Spleen (tissue), 11 donors: ENCODE results near the gene DTD1. TPM values are rescaled to one million over a fixed set of nuclear protein-coding genes. Genes with fewer than 3 reads are reported as not detected.

ENCODE experiments used
- DNase-seq: peaks from one replicate; pipeline ENCODE4 v3.0.0-alpha.2; 2020
- H3K27ac ChIP-seq, 8 donors: fragments of 200-600 bp; sonication (generic) in 7 of 8; 1 replicate in 4 of 8; 2 replicates in 4 of 8; pipeline versions ENCODE4 v1.5.0 to v1.8.0; 2016 to 2021; ENCODE audit warnings: inconsistent platforms in 4 of 8, mild to moderate bottlenecking in 4 of 8, moderate library complexity in 1 of 8
- H3K27me3 ChIP-seq, 7 donors: fragments of 200-600 bp; sonication (generic) in 6 of 7; replicated peaks in 1 of 7; 1 replicate in 4 of 7; 2 replicates in 3 of 7; pipeline versions ENCODE4 v1.5.0 to v1.8.0; 2016 to 2021; ENCODE audit warnings: inconsistent platforms in 3 of 7, mild to moderate bottlenecking in 1 of 7
- H3K36me3 ChIP-seq, 6 donors: fragments of 200-600 bp; sonication (generic) in 5 of 6; 1 replicate in 4 of 6; 2 replicates in 2 of 6; pipeline versions ENCODE4 v1.5.0 to v1.8.0; 2016 to 2021; ENCODE audit warnings: inconsistent platforms in 2 of 6
- H3K4me1 ChIP-seq, 6 donors: fragments of 200-600 bp; sonication (generic) in 5 of 6; 1 replicate in 3 of 6; 2 replicates in 3 of 6; pipeline versions ENCODE4 v1.5.0 to v1.8.0; 2016 to 2021; ENCODE audit warnings: inconsistent platforms in 3 of 6
- H3K4me3 ChIP-seq, 8 donors: fragments of 200-600 bp; sonication (generic) in 7 of 8; 1 replicate in 4 of 8; 2 replicates in 4 of 8; pipeline versions ENCODE4 v1.5.0 to v1.8.0; 2016 to 2021; ENCODE audit warnings: inconsistent platforms in 4 of 8, mild to moderate bottlenecking in 4 of 8, moderate library complexity in 2 of 8
- H3K9me3 ChIP-seq, 8 donors: fragments of 200-600 bp; sonication (generic) in 7 of 8; 1 replicate in 4 of 8; 2 replicates in 4 of 8; pipeline versions ENCODE4 v1.5.0 to v1.8.0; 2016 to 2021; ENCODE audit warnings: inconsistent platforms in 4 of 8
- CTCF ChIP-seq, 11 experiments: fragments of 200-600 bp in 7 of 11; fragments of 450-650 bp in 4 of 11; sonication (generic) in 4 of 11; IDR thresholded peaks in 8 of 11; conservative IDR thresholded peaks in 3 of 11; 1 replicate in 7 of 11; 2 replicates in 4 of 11; pipeline versions ENCODE4 v1.4.0 to v1.8.0; 2016 to 2021; ENCODE audit warnings: antibody characterized with exemption in 11 of 11, inconsistent platforms in 4 of 11, mild to moderate bottlenecking in 1 of 11
- POLR2A ChIP-seq, 3 donors: fragments of 450-650 bp; IDR thresholded peaks; one replicate each; pipeline ENCODE4 v1.5.1; 2017; ENCODE audit warnings: antibody characterized with exemption in 3 of 3, mild to moderate bottlenecking in 1 of 3
- POLR2AphosphoS5 ChIP-seq, 3 donors: sonication (generic); formaldehyde crosslinking; IDR thresholded peaks; one replicate each; pipeline ENCODE4 v1.5.1; 2017; ENCODE audit warnings: antibody characterized with exemption in 3 of 3
- WGBS, 5 donors: extraction: QIAGEN DNeasy Blood & Tissue Kit in 3 of 5; methylation state at CpG; one replicate each; pipeline versions ENCODE4 v1.1.5 to v1.1.7; 2013 to 2018; 5-methylcytosine and 5-hydroxymethylcytosine counted together
- intact Hi-C: fragments of 100-400 bp; cut with DNase I; formaldehyde crosslinking; loops from one replicate; pipeline ENCODE4 v1.15.0; 2023; ENCODE audit warnings: low total_unique reads
- polyA plus RNA-seq, 3 donors: library from polyadenylated mRNA; stranded (reverse); fragments of 200-250 nt; gene quantifications; one replicate each; pipeline ENCODE4 v1.2.1, GENCODE V29; 2013
- total RNA-seq, 7 donors: library from RNA; depleted of rRNA in 3 of 7; stranded (reverse); fragments of >200 nt in 3 of 7; fragmentation: NEBNext Ultra II Directional in 4 of 7; extraction: Animal tissue kit (Norgen Biotek cat#: 25700) in 4 of 7; gene quantifications; one replicate each; pipeline versions ENCODE4 v1.1.0 to v1.2.1, GENCODE V29; 2016 to 2021
- donor health status: healthy with polysubstance abuse.
- donor health status: DM: no; HTN: no; CAD: no; lungs with moderate emphysema.
- donor health status: DM: no; HTN: no; CAD: no.
- donor health status: Bipolar disorder and iron deficiency.
- donor health status: healthy.
- donor health status: DM: no; HTN: no; CAD: no.
- donor health status: DM: yes; HTN: yes; CAD: no.

Gene DTD1
- total and polyA plus RNA-seq, 10 donors: 17.4 to 29.7 (median 23.3) TPM

DNA sequence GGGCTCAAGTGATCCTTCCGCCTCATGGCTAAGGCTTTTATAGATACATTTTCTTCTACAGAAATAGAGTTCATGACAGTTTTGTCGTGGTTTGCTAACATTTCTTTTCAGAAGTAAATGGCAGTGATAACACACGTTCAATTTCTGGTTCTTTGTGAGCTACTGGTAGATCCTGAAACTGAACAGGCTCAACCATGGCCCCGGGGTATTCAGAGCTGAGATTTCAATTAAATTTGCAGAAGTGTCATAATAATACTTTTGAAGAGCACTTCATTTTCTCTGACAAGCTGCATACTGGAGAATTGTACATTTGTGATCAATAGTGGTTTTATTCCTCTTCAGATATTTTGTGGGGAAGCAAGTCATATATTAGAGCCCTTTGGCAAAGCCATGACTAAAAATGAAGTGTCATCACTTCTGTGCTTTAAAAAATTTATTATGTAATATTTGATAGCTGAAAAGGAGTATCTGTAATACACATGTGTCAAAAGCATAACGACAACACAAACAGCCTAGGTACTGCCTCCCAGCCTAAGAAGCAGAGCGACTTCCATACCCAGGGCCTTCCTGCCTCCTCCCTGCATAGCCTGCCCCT, 141.5 kb downstream of the DTD1 start:
- Histone ChIP-seq H3K9me3 (no peaks in the 10 kb centered on the region), H3K4me3 (no peak overlapping the region), H3K4me1 (peaks cover 0 to 29% (median 16%) of the 10 kb centered on the region in 6 donors), H3K36me3 (peaks cover 0 to 4% (median 0%) of the 10 kb centered on the region in 6 donors), H3K27ac (no peak overlapping the region), H3K27me3 (no peaks in the 10 kb centered on the region)
- TF ChIP-seq POLR2AphosphoS5 (IDR thresholded peaks at IDR 0.05) (no peak), CTCF (IDR thresholded peaks at IDR 0.05 in 8 of 11, conservative IDR thresholded peaks at IDR 0.05 in 3 of 11) (no peak), POLR2A (IDR thresholded peaks at IDR 0.05) (no peak)
- 85 to 91% (median 87%) methylated on average over 6 of the region's 6 CpGs for WGBS, 5 donors
- intact Hi-C loops: no loop called here
- DNase-seq: no peak

DNA sequence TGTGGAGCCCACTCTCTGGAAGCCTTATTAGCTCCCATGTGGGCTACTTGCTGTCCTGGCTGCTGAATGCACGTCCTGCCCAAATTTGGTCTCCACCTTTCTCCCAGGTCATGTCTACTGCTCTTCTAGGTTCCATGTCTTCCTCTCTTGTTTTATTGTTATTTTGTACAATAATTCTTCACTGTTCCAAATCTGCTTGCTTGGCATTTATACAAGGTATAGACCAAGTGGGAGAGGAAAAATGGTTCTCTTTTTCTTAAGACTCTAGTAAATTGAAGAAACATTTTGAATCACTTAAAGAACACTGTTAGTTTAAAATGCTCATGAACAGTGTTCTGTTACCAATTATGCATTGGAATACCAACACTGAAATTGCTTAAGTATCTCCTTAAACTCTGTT, 144.1 kb downstream of the DTD1 start:
- Histone ChIP-seq H3K27ac (no peak overlapping the region), H3K36me3 (peaks cover 0 to 6% (median 0%) of the 10 kb centered on the region in 6 donors), H3K9me3 (no peaks in the 10 kb centered on the region), H3K27me3 (no peaks in the 10 kb centered on the region), H3K4me3 (no peak overlapping the region), H3K4me1 (peaks cover 0 to 28% (median 14%) of the 10 kb centered on the region in 6 donors)
- WGBS, 5 donors: 94 to 100% (median 97%) methylated on average over 1 of the region's 1 CpG
- no peak for DNase-seq
- intact Hi-C loops: no loop called here
- TF ChIP-seq CTCF (IDR thresholded peaks at IDR 0.05 in 8 of 11, conservative IDR thresholded peaks at IDR 0.05 in 3 of 11) (no peak), POLR2A (IDR thresholded peaks at IDR 0.05) (no peak), POLR2AphosphoS5 (IDR thresholded peaks at IDR 0.05) (no peak)

- no peak for DNase-seq
- intact Hi-C loops: no loop called here
Measured at GRCh38 chr20:18734525-18735189, 146.8 kb downstream of the DTD1 start.

More at GRCh38 chr20:18734525-18735189, 146.8 kb downstream of the DTD1 start:
- Histone ChIP-seq H3K4me1 (peaks cover 0 to 2% (median 0%) of the 10 kb centered on the region in 6 donors), H3K27me3 (no peaks in the 10 kb centered on the region), H3K27ac (no peak overlapping the region), H3K9me3 (no peaks in the 10 kb centered on the region), H3K4me3 (no peak overlapping the region), H3K36me3 (peaks cover 0 to 6% (median 0%) of the 10 kb centered on the region in 6 donors)
- TF ChIP-seq POLR2AphosphoS5 (IDR thresholded peaks at IDR 0.05) (no peak), POLR2A (IDR thresholded peaks at IDR 0.05) (no peak), CTCF (IDR thresholded peaks at IDR 0.05 in 8 of 11, conservative IDR thresholded peaks at IDR 0.05 in 3 of 11) (no peak)
- WGBS, 5 donors: 90 to 96% (median 91%) methylated on average over 6 of the region's 6 CpGs
